Measurements from ENCODE around the gene AGPS.
"Not testable (repeated sequence)": the region's sequence is repeated elsewhere in the genome, so short reads cannot be mapped to it uniquely, and the experiment has no call there.

Gene AGPS

GRCh38 chr2:177533253-177533652 is 140.7 kb downstream of the AGPS start:
- DNase-seq: no peak

- no peak for DNase-seq
Observed at GRCh38 chr2:177535000-177535399, 142.4 kb downstream of the AGPS start.

- no peak for DNase-seq
Observed at GRCh38 chr2:177535958-177536504, 143.5 kb downstream of the AGPS start.

GRCh38 chr2:177537213-177537612 is 144.6 kb downstream of the AGPS start:
- no peak for DNase-seq

GRCh38 chr2:177537636-177538035 is 145.1 kb downstream of the AGPS start:
- DNase-seq: no peak

GRCh38 chr2:177538323-177538722 is 145.8 kb downstream of the AGPS start:
- DNase-seq: no peak

GRCh38 chr2:177540283-177540682 is 147.7 kb downstream of the AGPS start:
- DNase-seq: no peak

GRCh38 chr2:177541258-177541991 is 148.9 kb downstream of the AGPS start:
- no peak for DNase-seq

GRCh38 chr2:177542396-177542795 is 149.8 kb downstream of the AGPS start:
- no peak for DNase-seq

GRCh38 chr2:177543007-177543760 is 150.6 kb downstream of the AGPS start:
- DNase-seq: no peak

GRCh38 chr2:177545143-177545542 is 152.6 kb downstream of the AGPS start:
- DNase-seq: no peak

GRCh38 chr2:177545981-177546585 is 153.5 kb downstream of the AGPS start:
- DNase-seq: no peak

- no peak for DNase-seq
Observed at GRCh38 chr2:177547122-177547521, 154.5 kb downstream of the AGPS start.

- no peak for DNase-seq
Observed at GRCh38 chr2:177547772-177548171, 155.2 kb downstream of the AGPS start.

- DNase-seq: no peak
Observed at GRCh38 chr2:177548636-177549035, 156.1 kb downstream of the AGPS start.

GRCh38 chr2:177549171-177549570 is 156.6 kb downstream of the AGPS start:
- no peak for DNase-seq

- DNase-seq: no peak
Observed at GRCh38 chr2:177550264-177551200, 158.0 kb downstream of the AGPS start.

GRCh38 chr2:177551360-177551759 is 158.8 kb downstream of the AGPS start:
- not testable (repeated sequence) for DNase-seq

GRCh38 chr2:177551989-177552421 is 159.4 kb downstream of the AGPS start:
- DNase-seq: no peak

GRCh38 chr2:177552422-177553175 is 160.0 kb downstream of the AGPS start:
- DNase-seq: peak; percentile 77 to 80

GRCh38 chr2:177553176-177553884 is 160.8 kb downstream of the AGPS start:
- no peak for DNase-seq
